Measurements from ENCODE around the gene CAP2.
A peak's percentile ranks its signal among the peaks of the same experiment; 100 is the strongest.

Gene CAP2

GRCh38 chr6:17497535-17498095 is 104.2 kb downstream of the CAP2 start:
- TF ChIP-seq, protein P1, sequence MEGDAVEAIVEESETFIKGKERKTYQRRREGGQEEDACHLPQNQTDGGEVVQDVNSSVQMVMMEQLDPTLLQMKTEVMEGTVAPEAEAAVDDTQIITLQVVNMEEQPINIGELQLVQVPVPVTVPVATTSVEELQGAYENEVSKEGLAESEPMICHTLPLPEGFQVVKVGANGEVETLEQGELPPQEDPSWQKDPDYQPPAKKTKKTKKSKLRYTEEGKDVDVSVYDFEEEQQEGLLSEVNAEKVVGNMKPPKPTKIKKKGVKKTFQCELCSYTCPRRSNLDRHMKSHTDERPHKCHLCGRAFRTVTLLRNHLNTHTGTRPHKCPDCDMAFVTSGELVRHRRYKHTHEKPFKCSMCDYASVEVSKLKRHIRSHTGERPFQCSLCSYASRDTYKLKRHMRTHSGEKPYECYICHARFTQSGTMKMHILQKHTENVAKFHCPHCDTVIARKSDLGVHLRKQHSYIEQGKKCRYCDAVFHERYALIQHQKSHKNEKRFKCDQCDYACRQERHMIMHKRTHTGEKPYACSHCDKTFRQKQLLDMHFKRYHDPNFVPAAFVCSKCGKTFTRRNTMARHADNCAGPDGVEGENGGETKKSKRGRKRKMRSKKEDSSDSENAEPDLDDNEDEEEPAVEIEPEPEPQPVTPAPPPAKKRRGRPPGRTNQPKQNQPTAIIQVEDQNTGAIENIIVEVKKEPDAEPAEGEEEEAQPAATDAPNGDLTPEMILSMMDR (conservative IDR thresholded peaks at IDR 0.05; ENCODE audit: low read depth, low read length), result no peak
- H3K4me3 ChIP-seq (ENCODE audit: low read length), result no peak overlapping the region
- DNase-seq (ENCODE audit: low read depth), result no peak

- no peak overlapping the region for H3K4me3 ChIP-seq (ENCODE audit: low read length)
- TF ChIP-seq, protein P1 (conservative IDR thresholded peaks at IDR 0.05; ENCODE audit: low read depth, low read length), result no peak
- DNase-seq (ENCODE audit: low read depth), result no peak
These were observed 108.0 kb downstream of the CAP2 start for GRCh38 chr6:17501442-17501841.

GRCh38 chr6:17501982-17502704 is 108.7 kb downstream of the CAP2 start:
- H3K4me3 ChIP-seq (ENCODE audit: low read length), result no peak overlapping the region
- TF ChIP-seq, protein P1 (conservative IDR thresholded peaks at IDR 0.05; ENCODE audit: low read depth, low read length), result no peak
- no peak for DNase-seq (ENCODE audit: low read depth)

DNA sequence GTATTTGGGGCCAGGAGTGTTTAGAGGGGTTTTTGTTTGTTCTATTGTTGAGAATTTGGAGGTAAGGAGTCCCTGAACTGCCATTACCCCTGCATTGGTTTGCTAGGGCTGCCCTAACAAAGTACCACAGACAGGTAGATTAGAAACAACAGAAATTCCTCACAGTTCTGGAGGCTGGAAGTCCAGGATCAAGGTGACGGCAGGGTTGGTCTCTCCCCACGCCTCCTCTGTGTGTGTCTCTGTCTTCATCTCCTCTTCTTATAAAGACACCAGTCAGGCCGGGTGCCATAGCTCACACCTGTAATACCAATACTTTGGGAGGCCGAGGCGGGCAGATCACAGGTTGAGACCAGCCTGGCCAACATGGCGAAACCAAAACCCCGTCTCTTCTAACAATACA is 109.7 kb downstream of the CAP2 start:
- TF ChIP-seq, protein P1 (conservative IDR thresholded peaks at IDR 0.05; ENCODE audit: low read depth, low read length), result no peak
- H3K4me3 ChIP-seq (ENCODE audit: low read length), result no peak overlapping the region
- no peak for DNase-seq (ENCODE audit: low read depth)

DNA sequence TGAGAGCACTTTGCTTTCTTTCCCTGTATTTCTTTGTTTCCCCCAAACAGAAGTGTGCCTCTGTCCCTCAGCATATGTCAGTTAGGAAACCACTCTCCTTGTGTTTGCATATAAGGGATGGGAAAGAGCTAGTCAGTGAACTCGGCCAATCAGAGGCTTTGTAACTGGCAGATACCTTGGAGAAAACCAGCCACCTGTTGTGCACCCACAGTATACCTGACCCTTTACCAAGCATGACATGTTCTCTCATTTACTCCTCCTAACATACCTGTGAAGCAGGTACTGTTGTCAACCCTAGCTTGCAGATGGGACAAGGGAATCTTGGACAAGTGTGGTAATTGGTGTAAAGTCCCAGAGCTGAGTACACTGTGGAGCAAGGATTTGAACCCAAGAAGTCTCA is 110.6 kb downstream of the CAP2 start:
- no peak overlapping the region for H3K4me3 ChIP-seq (ENCODE audit: low read length)
- DNase-seq (ENCODE audit: low read depth), result no peak
- TF ChIP-seq, protein P1 (conservative IDR thresholded peaks at IDR 0.05; ENCODE audit: low read depth, low read length), result no peak

GRCh38 chr6:17505062-17505476 is 111.7 kb downstream of the CAP2 start:
- TF ChIP-seq, protein P1 (conservative IDR thresholded peaks at IDR 0.05; ENCODE audit: low read depth, low read length), result peak; percentile 44
- no peak overlapping the region for H3K4me3 ChIP-seq (ENCODE audit: low read length)
- no peak for DNase-seq (ENCODE audit: low read depth)

GRCh38 chr6:17505767-17506280 is 112.4 kb downstream of the CAP2 start:
- no peak overlapping the region for H3K4me3 ChIP-seq (ENCODE audit: low read length)
- peak; percentile 41 for DNase-seq (ENCODE audit: low read depth)
- TF ChIP-seq, protein P1 (conservative IDR thresholded peaks at IDR 0.05; ENCODE audit: low read depth, low read length), result no peak

All from retinal pigment epithelial cell (primary cell).